Measurements from ENCODE around the gene SCN1B. TPM values are rescaled to one million over a fixed set of nuclear protein-coding genes. Genes with fewer than 3 reads are reported as not detected.
"Not testable (repeated sequence)": the region's sequence is repeated elsewhere in the genome, so short reads cannot be mapped to it uniquely, and the experiment has no call there.

SCN1B gene
- total RNA-seq, 4 donors from 2014 or later = 0.60 to 14.2 (median 3.2) TPM

GRCh38 chr19:35005256-35005977 lies 24.9 kb upstream of the SCN1B start:
- Histone ChIP-seq H3K9me3 (no peaks in the 10 kb centered on the region), H3K27me3 (no peaks in the 10 kb centered on the region), H3K27ac (peak overlapping the region; percentile 51 to 95 (median 70)), H3K36me3 (no peaks in the 10 kb centered on the region), H3K4me1 (peaks cover 6 to 65% (median 51%) of the 10 kb centered on the region in 4 donors), H3K4me3 (no peak overlapping the region)
- TF ChIP-seq CTCF (IDR thresholded peaks at IDR 0.05) = no peak
- TF ChIP-seq POLR2A (IDR thresholded peaks at IDR 0.05) = no peak
- no peak for TF ChIP-seq EP300 (IDR thresholded peaks at IDR 0.05; ENCODE audit: low read depth)
- TF ChIP-seq POLR2AphosphoS5 (IDR thresholded peaks at IDR 0.05) = no peak
- DNase-seq = no peak
- in situ Hi-C loops (cut with MboI; ENCODE audit: low pct_ligation_motif_present in 1 of 4, low pct_unique_long_range_greater_than_20kb in 1 of 4, low sequenced_read_pairs in 3 of 4) (no loop called here), intact Hi-C loops (cut with DNase I; ENCODE audit: low total_unique reads) (no loop called here)
- WGBS, 2 donors (ENCODE audit: low coverage in 1 of 2) = 67 to 82% methylated on average over 6 to 11 of the region's 11 CpGs

- in situ Hi-C loops (cut with MboI; ENCODE audit: low pct_ligation_motif_present in 1 of 4, low pct_unique_long_range_greater_than_20kb in 1 of 4, low sequenced_read_pairs in 3 of 4); intact Hi-C loops (cut with DNase I; ENCODE audit: low total_unique reads); H3K27me3 ChIP-seq; H3K36me3 ChIP-seq; DNase-seq; H3K9me3 ChIP-seq; H3K4me3 ChIP-seq: not testable (repeated sequence)
- Histone ChIP-seq H3K4me1 (peaks cover 6 to 63% (median 49%) of the 10 kb centered on the region in 4 donors), H3K27ac (peak overlapping the region; percentile 51 to 95 (median 70))
- 42 to 73% methylated on average over 3 to 6 of the region's 6 CpGs for WGBS, 2 donors (ENCODE audit: low coverage in 1 of 2)
Observed at GRCh38 chr19:35006007-35006341, 24.3 kb upstream of the SCN1B start.

- peak; percentile 26 for TF ChIP-seq EP300 (IDR thresholded peaks at IDR 0.05; ENCODE audit: low read depth)
- TF ChIP-seq POLR2A (IDR thresholded peaks at IDR 0.05) = peak; percentile 28
- peak in 2 of 3 donors; percentile 55 to 56 for TF ChIP-seq POLR2AphosphoS5 (IDR thresholded peaks at IDR 0.05)
- TF ChIP-seq CTCF (IDR thresholded peaks at IDR 0.05) = no peak
- DNase-seq = peak; percentile 71
- peaks cover 6 to 59% (median 47%) of the 10 kb centered on the region in 4 donors for H3K4me1 ChIP-seq
- intact Hi-C loops (cut with DNase I; ENCODE audit: low total_unique reads) (no loop called here), in situ Hi-C loops (cut with MboI; ENCODE audit: low pct_ligation_motif_present in 1 of 4, low pct_unique_long_range_greater_than_20kb in 1 of 4, low sequenced_read_pairs in 3 of 4) (no loop called here)
- no peaks in the 10 kb centered on the region for H3K36me3 ChIP-seq
- H3K4me3 ChIP-seq = no peak overlapping the region
- H3K27me3 ChIP-seq = no peaks in the 10 kb centered on the region
- 40 to 55% methylated on average over 2 to 15 of the region's 15 CpGs for WGBS, 2 donors (ENCODE audit: low coverage in 1 of 2)
- H3K27ac ChIP-seq = peak overlapping the region; percentile 55 to 95 (median 70)
- no peaks in the 10 kb centered on the region for H3K9me3 ChIP-seq
Observed at GRCh38 chr19:35006342-35006998, 23.8 kb upstream of the SCN1B start.

GRCh38 chr19:35006999-35007365 lies 23.3 kb upstream of the SCN1B start:
- intact Hi-C loops (cut with DNase I; ENCODE audit: low total_unique reads) (no loop called here), in situ Hi-C loops (cut with MboI; ENCODE audit: low pct_ligation_motif_present in 1 of 4, low pct_unique_long_range_greater_than_20kb in 1 of 4, low sequenced_read_pairs in 3 of 4) (no loop called here)
- Histone ChIP-seq H3K9me3 (no peaks in the 10 kb centered on the region), H3K4me3 (no peak overlapping the region), H3K4me1 (peaks cover 3 to 54% (median 45%) of the 10 kb centered on the region in 4 donors), H3K36me3 (no peaks in the 10 kb centered on the region), H3K27ac (peak overlapping the region; percentile 52 to 95 (median 62)), H3K27me3 (no peaks in the 10 kb centered on the region)
- no peak for DNase-seq
- 60 to 70% methylated on average over 1 to 5 of the region's 5 CpGs for WGBS, 2 donors (ENCODE audit: low coverage in 1 of 2)
- no peak for TF ChIP-seq POLR2A (IDR thresholded peaks at IDR 0.05)
- no peak for TF ChIP-seq EP300 (IDR thresholded peaks at IDR 0.05; ENCODE audit: low read depth)
- no peak for TF ChIP-seq CTCF (IDR thresholded peaks at IDR 0.05)
- TF ChIP-seq POLR2AphosphoS5 (IDR thresholded peaks at IDR 0.05) = no peak

- H3K27ac ChIP-seq = peak overlapping the region in 2 of 4 donors; percentile 52 to 95
- intact Hi-C loops (cut with DNase I; ENCODE audit: low total_unique reads); H3K4me3 ChIP-seq; H3K9me3 ChIP-seq; in situ Hi-C loops (cut with MboI; ENCODE audit: low pct_ligation_motif_present in 1 of 4, low pct_unique_long_range_greater_than_20kb in 1 of 4, low sequenced_read_pairs in 3 of 4); DNase-seq; H3K36me3 ChIP-seq; H3K27me3 ChIP-seq: not testable (repeated sequence)
- H3K4me1 ChIP-seq = peaks cover 3 to 52% (median 43%) of the 10 kb centered on the region in 4 donors
- WGBS, 2 donors (ENCODE audit: low coverage in 1 of 2) = 95% methylated on average over 5 to 8 of the region's 8 CpGs
Observed at GRCh38 chr19:35007427-35007826, 22.8 kb upstream of the SCN1B start.

All from transverse colon (tissue), 4 donors.